WTC11 (cell line): ENCODE data around the gene MCF2L2. TPM values are rescaled to one million over a fixed set of nuclear protein-coding genes. Genes with fewer than 3 reads are reported as not detected.

Experiments used
- ATF3 ChIP-seq: sonication (generic); formaldehyde crosslinking; conservative IDR thresholded peaks from 2 replicates; pipeline ENCODE4 v1.8.1; 2022; ENCODE audit warnings: mild to moderate bottlenecking, missing genetic modification reagents
- ATF6 ChIP-seq: sonication (generic); formaldehyde crosslinking; IDR thresholded peaks from 2 replicates; pipeline ENCODE4 v1.8.1; 2023; ENCODE audit warnings: mild to moderate bottlenecking, missing genetic modification reagents
- CDX4 ChIP-seq: fragments of 250-450 bp; sonication (Bioruptor Pico); IDR thresholded peaks from 2 replicates; pipeline ENCODE4 v1.9.0; 2021; ENCODE audit warnings: moderate library complexity, mild to moderate bottlenecking, inconsistent platforms, borderline replicate concordance
- E2F1 ChIP-seq: sonication (generic); formaldehyde crosslinking; IDR thresholded peaks from 2 replicates; pipeline ENCODE4 v1.8.0; 2022; ENCODE audit warnings: mild to moderate bottlenecking, missing genetic modification reagents
- E2F5 ChIP-seq: sonication (generic); formaldehyde crosslinking; IDR thresholded peaks from 2 replicates; pipeline ENCODE4 v1.8.1; 2022; ENCODE audit warnings: mild to moderate bottlenecking, moderate library complexity, missing genetic modification reagents
- ELF4 ChIP-seq: sonication (generic); formaldehyde crosslinking; IDR thresholded peaks from 2 replicates; pipeline ENCODE4 v1.8.1; 2022; ENCODE audit warnings: low read depth, mild to moderate bottlenecking, moderate library complexity, missing genetic modification reagents
- EMX1 ChIP-seq: fragments of 250-450 bp; sonication (Bioruptor Pico); IDR thresholded peaks from 2 replicates; pipeline ENCODE4 v1.8.0; 2021; ENCODE audit warnings: mild to moderate bottlenecking
- ETV6 ChIP-seq: sonication (generic); formaldehyde crosslinking; IDR thresholded peaks from 2 replicates; pipeline ENCODE4 v1.8.1; 2022; ENCODE audit warnings: mild to moderate bottlenecking, missing genetic modification reagents
- FOXP1 ChIP-seq: sonication (generic); formaldehyde crosslinking; IDR thresholded peaks from 2 replicates; pipeline ENCODE4 v1.8.0; 2022; ENCODE audit warnings: missing genetic modification reagents, mild to moderate bottlenecking, moderate library complexity, borderline replicate concordance
- GABPB1 ChIP-seq: sonication (generic); formaldehyde crosslinking; IDR thresholded peaks from 2 replicates; pipeline ENCODE4 v1.8.1; 2023; ENCODE audit warnings: mild to moderate bottlenecking, missing genetic modification reagents
- GRHL2 ChIP-seq: fragments of 250-450 bp; sonication (Bioruptor Pico); IDR thresholded peaks from 2 replicates; pipeline ENCODE4 v1.8.0; 2022; ENCODE audit warnings: mild to moderate bottlenecking, moderate library complexity; ENCODE audit not compliant: insufficient replicate concordance, severe bottlenecking
- HMGXB4 ChIP-seq: sonication (generic); formaldehyde crosslinking; IDR thresholded peaks from 2 replicates; pipeline ENCODE4 v1.8.1; 2023; ENCODE audit warnings: mild to moderate bottlenecking, moderate library complexity, missing genetic modification reagents
- IRF2 ChIP-seq: sonication (generic); formaldehyde crosslinking; IDR thresholded peaks from 2 replicates; pipeline ENCODE4 v1.8.0; 2022; ENCODE audit warnings: low read depth, missing genetic modification reagents, borderline replicate concordance
- MYBL2 ChIP-seq: sonication (generic); formaldehyde crosslinking; IDR thresholded peaks from 2 replicates; pipeline ENCODE4 v1.8.1; 2023; ENCODE audit warnings: mild to moderate bottlenecking, moderate library complexity, missing genetic modification reagents
- NR1H2 ChIP-seq: sonication (generic); formaldehyde crosslinking; IDR thresholded peaks from 2 replicates; pipeline ENCODE4 v1.9.0; 2021; ENCODE audit warnings: mild to moderate bottlenecking, moderate library complexity, missing genetic modification reagents
- PRDM15 ChIP-seq: sonication (generic); formaldehyde crosslinking; IDR thresholded peaks from 2 replicates; pipeline ENCODE4 v1.8.0; 2022; ENCODE audit warnings: missing genetic modification reagents
- TCF7 ChIP-seq: sonication (generic); formaldehyde crosslinking; IDR thresholded peaks from 2 replicates; pipeline ENCODE4 v1.8.0; 2022; ENCODE audit warnings: mild to moderate bottlenecking, low read depth, missing genetic modification reagents, moderate library complexity
- USF1 ChIP-seq: sonication (generic); formaldehyde crosslinking; IDR thresholded peaks from 2 replicates; pipeline ENCODE4 v1.8.0; 2022; ENCODE audit warnings: mild to moderate bottlenecking, missing genetic modification reagents
- ZBTB43 ChIP-seq: sonication (generic); formaldehyde crosslinking; IDR thresholded peaks from 2 replicates; pipeline ENCODE4 v1.8.1; 2023; ENCODE audit warnings: mild to moderate bottlenecking, missing genetic modification reagents
- ZNF121 ChIP-seq: sonication (generic); formaldehyde crosslinking; IDR thresholded peaks from 2 replicates; pipeline ENCODE4 v1.8.0; 2023; ENCODE audit warnings: missing genetic modification reagents
- ZNF317 ChIP-seq: sonication (generic); formaldehyde crosslinking; IDR thresholded peaks from 2 replicates; pipeline ENCODE4 v1.8.1; 2023; ENCODE audit warnings: low read depth, mild to moderate bottlenecking, moderate library complexity, missing genetic modification reagents, borderline replicate concordance
- ZNF416 ChIP-seq: fragments of 250-450 bp; sonication (Bioruptor Pico); IDR thresholded peaks from 2 replicates; pipeline ENCODE4 v1.9.0; 2021; ENCODE audit warnings: mild to moderate bottlenecking, inconsistent platforms
- ZNF512 ChIP-seq: sonication (generic); formaldehyde crosslinking; IDR thresholded peaks from 2 replicates; pipeline ENCODE4 v1.8.1; 2022; ENCODE audit warnings: missing genetic modification reagents, borderline replicate concordance
- total RNA-seq: library from RNA; stranded (reverse); gene quantifications from 3 replicates; pipeline ENCODE4 v1.2.3, GENCODE V29; 2021

The MCF2L2 gene
- total RNA-seq, 1 experiment from 2014 or later = 7.5 TPM

GRCh38 chr3:183447206-183448001, 19.0 kb upstream of the MCF2L2 start (continued):
- TF ChIP-seq FOXP1 (CRISPR knock-in tag) (peak; percentile 96), GRHL2 (CRISPR knock-in tag) (no peak), TCF7 (CRISPR knock-in tag) (peak; percentile 45; the same call in 1 of the 2 replicates), ZNF121 (CRISPR knock-in tag) (no peak), ATF3 (no peak), MYBL2 (peak; percentile 91), GABPB1 (peak; percentile 34; the same call in 1 of the 2 replicates), ZNF317 (no peak), ZNF416 (CRISPR knock-in tag) (no peak), E2F5 (CRISPR knock-in tag) (0 out of 2 replicates have a peak, but pooled peaks have one; percentile 22), ZNF512 (CRISPR knock-in tag) (0 out of 2 replicates have a peak, but pooled peaks have one; percentile 29), ETV6 (CRISPR knock-in tag) (no peak; the same call in 1 of the 2 replicates), ZBTB43 (CRISPR knock-in tag) (peak; percentile 86), NR1H2 (no peak), ATF6 (CRISPR knock-in tag) (no peak), USF1 (CRISPR knock-in tag) (peak; percentile 67), IRF2 (CRISPR knock-in tag) (no peak), E2F1 (no peak), EMX1 (CRISPR knock-in tag) (no peak), PRDM15 (CRISPR knock-in tag) (0 out of 2 replicates have a peak, but pooled peaks have one; percentile 16), CDX4 (CRISPR knock-in tag) (no peak), ELF4 (CRISPR knock-in tag) (no peak), HMGXB4 (CRISPR knock-in tag) (peak; percentile 58; the same call in 1 of the 2 replicates)
